Neural crest cell (in vitro differentiated cells): Measurements from ENCODE around the gene LRR1. TPM values are rescaled to one million over a fixed set of nuclear protein-coding genes. Genes with fewer than 3 reads are reported as not detected.
"Not testable (repeated sequence)": the region's sequence is repeated elsewhere in the genome, so short reads cannot be mapped to it uniquely, and the experiment has no call there.

Source experiments
- DNase-seq: peaks from one replicate; pipeline ENCODE4 v3.0.0; 2021; ENCODE audit warnings: low read depth, mixed read lengths, low spot score
- H3K27ac Mint-ChIP-seq: one replicate; pipeline ENCODE4 v1.8.0; 2021; ENCODE audit warnings: mild to moderate bottlenecking, mixed read lengths; ENCODE audit not compliant: unreplicated experiment
- H3K27me3 Mint-ChIP-seq: 2 replicates; pipeline ENCODE4 v1.8.0; 2021; ENCODE audit warnings: low read depth, mild to moderate bottlenecking, mixed read lengths
- H3K36me3 Mint-ChIP-seq: 2 replicates; pipeline ENCODE4 v1.8.0; 2021; ENCODE audit warnings: low read depth, mild to moderate bottlenecking, mixed read lengths
- H3K4me1 Mint-ChIP-seq: 2 replicates; pipeline ENCODE4 v1.8.0; 2021; ENCODE audit warnings: mixed read lengths
- H3K4me3 Mint-ChIP-seq: one replicate; pipeline ENCODE4 v1.8.0; 2021; ENCODE audit warnings: mild to moderate bottlenecking, mixed read lengths
- H3K9me3 Mint-ChIP-seq: 2 replicates; pipeline ENCODE4 v1.8.0; 2021; ENCODE audit warnings: mixed read lengths
- total RNA-seq: library from RNA; stranded (reverse); gene quantifications from 2 replicates; pipeline ENCODE4 v1.2.1, GENCODE V29; 2021
- TF ChIP-seq, protein P1 (sequence below): fragments of 200-600 bp; sonication (generic); conservative IDR thresholded peaks from 2 replicates; pipeline ENCODE4 v1.5.0; 2021; ENCODE audit warnings: antibody characterized with exemption, mild to moderate bottlenecking

Gene LRR1
- total RNA-seq, 1 donor from 2014 or later, result 42.9 TPM

DNA sequence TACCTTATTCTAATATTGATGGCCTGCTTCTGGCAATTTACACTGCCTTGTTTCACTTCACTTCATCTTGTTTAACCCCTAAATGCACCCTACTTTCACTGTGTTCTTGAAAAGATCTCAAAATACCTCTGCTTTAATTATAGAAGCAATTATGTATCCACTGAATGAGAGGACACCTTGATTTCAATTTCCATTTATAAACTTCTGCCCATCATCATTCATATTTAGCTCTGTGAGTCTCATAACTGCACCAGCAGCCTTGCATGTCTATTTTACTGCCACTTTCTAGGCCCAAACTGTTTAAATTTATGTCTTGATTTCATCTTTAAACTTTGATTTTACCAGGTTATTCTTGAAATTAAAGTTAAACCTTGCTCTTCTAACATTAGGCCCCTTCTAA, 43.4 kb downstream of the LRR1 start:
- H3K4me1 Mint-ChIP-seq, result peaks cover 16% of the 10 kb centered on the region
- TF ChIP-seq, protein P1, sequence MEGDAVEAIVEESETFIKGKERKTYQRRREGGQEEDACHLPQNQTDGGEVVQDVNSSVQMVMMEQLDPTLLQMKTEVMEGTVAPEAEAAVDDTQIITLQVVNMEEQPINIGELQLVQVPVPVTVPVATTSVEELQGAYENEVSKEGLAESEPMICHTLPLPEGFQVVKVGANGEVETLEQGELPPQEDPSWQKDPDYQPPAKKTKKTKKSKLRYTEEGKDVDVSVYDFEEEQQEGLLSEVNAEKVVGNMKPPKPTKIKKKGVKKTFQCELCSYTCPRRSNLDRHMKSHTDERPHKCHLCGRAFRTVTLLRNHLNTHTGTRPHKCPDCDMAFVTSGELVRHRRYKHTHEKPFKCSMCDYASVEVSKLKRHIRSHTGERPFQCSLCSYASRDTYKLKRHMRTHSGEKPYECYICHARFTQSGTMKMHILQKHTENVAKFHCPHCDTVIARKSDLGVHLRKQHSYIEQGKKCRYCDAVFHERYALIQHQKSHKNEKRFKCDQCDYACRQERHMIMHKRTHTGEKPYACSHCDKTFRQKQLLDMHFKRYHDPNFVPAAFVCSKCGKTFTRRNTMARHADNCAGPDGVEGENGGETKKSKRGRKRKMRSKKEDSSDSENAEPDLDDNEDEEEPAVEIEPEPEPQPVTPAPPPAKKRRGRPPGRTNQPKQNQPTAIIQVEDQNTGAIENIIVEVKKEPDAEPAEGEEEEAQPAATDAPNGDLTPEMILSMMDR, result no peak
- H3K36me3 Mint-ChIP-seq, result peaks cover 15% of the 10 kb centered on the region
- H3K27ac Mint-ChIP-seq, result no peak overlapping the region
- no peaks in the 10 kb centered on the region for H3K9me3 Mint-ChIP-seq
- no peak for DNase-seq
- H3K4me3 Mint-ChIP-seq, result no peak overlapping the region
- H3K27me3 Mint-ChIP-seq, result no peaks in the 10 kb centered on the region

DNA sequence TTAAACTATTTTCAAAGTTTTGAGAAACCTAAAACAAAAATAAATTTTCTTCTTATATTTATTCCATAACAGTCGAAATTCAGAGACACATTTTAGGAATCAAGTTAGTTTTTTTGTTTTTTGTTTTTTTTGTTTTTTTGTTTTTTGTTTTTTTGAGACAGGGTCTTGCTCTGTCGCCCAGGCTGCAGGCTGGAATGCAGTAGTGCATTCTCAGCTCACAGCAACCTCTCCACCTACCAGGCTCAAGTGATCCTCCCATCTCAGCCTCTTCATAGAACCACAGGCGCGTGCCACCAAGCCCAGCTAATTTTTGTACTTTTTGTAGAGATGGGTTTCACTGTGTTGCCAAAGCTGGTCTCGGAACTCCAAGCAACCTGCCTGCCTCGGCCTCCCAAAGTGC, 54.8 kb downstream of the LRR1 start:
- no peak for DNase-seq
- TF ChIP-seq, protein P1, result no peak
- Mint-ChIP-seq H3K27ac (no peak overlapping the region), H3K9me3 (no peaks in the 10 kb centered on the region), H3K36me3 (peaks cover 7% of the 10 kb centered on the region), H3K27me3 (no peaks in the 10 kb centered on the region), H3K4me3 (no peak overlapping the region), H3K4me1 (no peaks in the 10 kb centered on the region)

DNA sequence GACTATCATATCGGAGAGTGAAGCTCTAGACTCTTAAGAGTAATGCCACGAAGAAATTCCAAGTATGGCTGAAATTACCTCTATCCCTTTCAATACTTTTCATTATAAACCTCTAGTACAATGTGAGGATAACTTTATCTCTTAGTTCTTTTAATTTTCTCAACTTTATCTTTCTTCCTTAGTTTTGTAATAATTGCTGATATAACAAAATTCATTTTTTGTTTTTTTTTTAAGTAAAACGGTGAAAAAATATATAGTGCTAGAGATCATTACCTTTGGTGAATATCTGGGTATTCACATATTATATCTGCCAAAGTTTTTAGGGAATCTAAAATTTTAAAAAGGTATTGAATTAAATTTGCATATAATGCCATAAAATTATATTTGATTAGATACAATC, 55.8 kb downstream of the LRR1 start:
- no peak overlapping the region for H3K4me3 Mint-ChIP-seq
- H3K27ac Mint-ChIP-seq, result no peak overlapping the region
- no peaks in the 10 kb centered on the region for H3K4me1 Mint-ChIP-seq
- no peak for DNase-seq
- H3K27me3 Mint-ChIP-seq, result no peaks in the 10 kb centered on the region
- TF ChIP-seq, protein P1, result no peak
- H3K36me3 Mint-ChIP-seq, result peaks cover 7% of the 10 kb centered on the region
- no peaks in the 10 kb centered on the region for H3K9me3 Mint-ChIP-seq

DNA sequence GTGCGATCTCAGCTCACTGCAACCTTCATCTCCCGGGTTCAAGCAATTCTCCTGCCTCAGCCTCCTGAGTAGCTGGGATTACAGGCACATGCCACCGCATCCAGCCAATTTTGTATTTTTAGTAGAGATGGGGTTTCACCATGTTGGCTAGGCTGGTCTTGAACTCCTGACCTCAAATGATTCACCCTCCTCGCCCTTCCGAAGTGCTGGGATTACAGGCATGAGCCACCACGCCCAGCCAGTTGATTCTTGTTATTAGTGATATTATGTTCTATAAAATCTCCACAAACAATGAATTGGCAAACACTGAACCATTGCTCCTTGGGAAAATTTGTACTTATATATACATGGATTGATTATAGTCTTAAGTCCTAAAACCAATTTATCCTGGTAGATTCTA, 58.8 kb downstream of the LRR1 start:
- H3K27me3 Mint-ChIP-seq, H3K4me3 Mint-ChIP-seq, H3K9me3 Mint-ChIP-seq, H3K4me1 Mint-ChIP-seq, H3K36me3 Mint-ChIP-seq, DNase-seq: not testable (repeated sequence)
- peak overlapping the region; percentile 75 for H3K27ac Mint-ChIP-seq

DNA sequence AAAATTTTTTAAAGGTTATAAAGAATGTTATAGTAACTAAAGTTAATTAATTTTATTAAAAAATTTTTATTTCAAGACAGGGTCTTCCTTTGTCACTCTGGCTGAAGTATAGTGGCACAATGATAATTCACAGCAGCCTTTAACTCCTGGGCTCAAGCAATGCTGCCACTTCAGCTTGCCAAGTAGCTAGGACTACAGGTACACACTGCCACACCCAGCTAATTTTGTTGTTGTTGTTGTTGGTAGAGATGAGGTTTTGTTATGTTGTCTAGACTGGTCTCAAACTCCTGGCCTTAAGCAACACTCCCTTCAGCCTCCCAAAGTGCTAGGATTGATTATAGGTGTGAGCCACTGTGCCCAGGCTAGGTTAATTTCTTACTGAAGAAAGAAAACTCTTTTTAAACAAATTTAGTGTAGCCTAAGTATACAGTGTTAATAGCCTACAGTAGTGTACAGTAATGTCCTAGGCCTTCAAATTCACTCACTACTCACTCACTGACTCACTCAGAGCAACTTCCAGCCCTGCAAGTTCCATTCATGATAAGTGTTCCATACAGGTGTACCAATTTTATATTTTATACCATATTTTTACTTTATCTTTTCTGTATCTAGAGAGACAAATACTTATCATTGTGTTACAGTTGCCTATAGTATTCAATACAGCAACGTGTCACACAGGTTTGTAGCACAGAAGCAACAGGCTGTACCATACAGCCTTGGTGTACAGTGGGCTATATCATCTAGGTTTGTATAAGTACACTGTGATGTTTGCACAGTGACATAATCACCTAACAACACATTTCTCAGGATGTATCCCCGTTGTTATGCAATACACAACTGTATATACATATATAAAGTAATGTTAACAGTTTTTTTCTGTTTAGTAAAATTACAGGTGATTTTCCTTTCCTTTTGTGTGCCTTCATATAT, 61.1 kb downstream of the LRR1 start:
- Mint-ChIP-seq H3K27me3 (no peaks in the 10 kb centered on the region), H3K36me3 (peaks cover 3% of the 10 kb centered on the region), H3K9me3 (no peaks in the 10 kb centered on the region), H3K4me1 (no peaks in the 10 kb centered on the region), H3K4me3 (no peak overlapping the region), H3K27ac (no peak overlapping the region)
- TF ChIP-seq, protein P1, result no peak
- DNase-seq, result no peak

Other genes with a start within 250 kb of the LRR1 start
- 1,386 and 1,393 TPM in 2 replicates for gene RPS29, start 12.6 kb upstream of the LRR1 start, total RNA-seq
- gene RPL36AL, start 21.7 kb downstream of the LRR1 start, total RNA-seq, result 147 and 151 TPM in 2 replicates
- 31.8 and 32.3 TPM in 2 replicates for gene MGAT2, start 21.9 kb downstream of the LRR1 start, total RNA-seq
- 18.9 and 20.4 TPM in 2 replicates for gene DNAAF2, start 36.3 kb downstream of the LRR1 start, total RNA-seq
- gene POLE2, start 89.3 kb downstream of the LRR1 start, total RNA-seq, result 26.8 and 31.5 TPM in 2 replicates
- gene KLHDC1, start 94.2 kb downstream of the LRR1 start, total RNA-seq, result 2.0 and 2.1 TPM in 2 replicates
- 36.1 and 36.4 TPM in 2 replicates for gene KLHDC2, start 169.2 kb downstream of the LRR1 start, total RNA-seq